Measurements from ENCODE around the gene HGS. TPM values are rescaled to one million over a fixed set of nuclear protein-coding genes. Genes with fewer than 3 reads are reported as not detected.

HGS gene
- total RNA-seq, 2 donors from 2014 or later = 114 to 130 TPM

- no peaks in the 10 kb centered on the region for H3K4me1 Mint-ChIP-seq
- no peak overlapping the region for H3K9ac ChIP-seq (ENCODE audit: extremely low read depth, low read length, poor library complexity, severe bottlenecking)
- no peaks in the 10 kb centered on the region for H3K27me3 ChIP-seq (ENCODE audit: control insufficient read depth, insufficient read depth, low read length, poor library complexity, severe bottlenecking)
- no peaks in the 10 kb centered on the region for H3K9me3 ChIP-seq (ENCODE audit: control insufficient read depth, low read length)
- peaks cover 50% of the 10 kb centered on the region for H3K36me3 Mint-ChIP-seq (ENCODE audit: low read depth)
- peak overlapping the region; percentile 64 for H3K27ac Mint-ChIP-seq
- peaks cover 69% of the 10 kb centered on the region for H3K36me3 ChIP-seq (ENCODE audit: control insufficient read depth, insufficient read depth, low read length)
- no peak for TF ChIP-seq CTCF (conservative IDR thresholded peaks at IDR 0.05)
- no peak overlapping the region for H3K27ac ChIP-seq (ENCODE audit: low read depth, low read length)
- no peaks in the 10 kb centered on the region for H3K4me1 ChIP-seq (ENCODE audit: control insufficient read depth, insufficient read depth, low read length)
- H3K27me3 Mint-ChIP-seq (ENCODE audit: insufficient read depth) = no peaks in the 10 kb centered on the region
- no peak overlapping the region for H3K4me3 ChIP-seq (ENCODE audit: low read length)
- H3K9me3 Mint-ChIP-seq = no peaks in the 10 kb centered on the region
- WGBS, 2 experiments (ENCODE audit: insufficient coverage in 1 of 2, insufficient read length in 1 of 2) = 92 to 94% methylated on average over 17 to 18 of the region's 18 CpGs
- H3K4me3 Mint-ChIP-seq = no peak overlapping the region
- DNase-seq = no peak
Observed at GRCh38 chr17:81690066-81690465, 6.3 kb downstream of the HGS start.

- H3K9me3 ChIP-seq (ENCODE audit: control insufficient read depth, low read length) = no peaks in the 10 kb centered on the region
- Mint-ChIP-seq H3K9me3 (no peaks in the 10 kb centered on the region), H3K4me1 (no peaks in the 10 kb centered on the region), H3K36me3 (ENCODE audit: low read depth) (peaks cover 50% of the 10 kb centered on the region), H3K27me3 (ENCODE audit: insufficient read depth) (no peaks in the 10 kb centered on the region), H3K4me3 (no peak overlapping the region), H3K27ac (no peak overlapping the region)
- no peak overlapping the region for H3K4me3 ChIP-seq (ENCODE audit: low read length)
- H3K9ac ChIP-seq (ENCODE audit: extremely low read depth, low read length, poor library complexity, severe bottlenecking) = no peak overlapping the region
- 96% methylated on average over 12 to 17 of the region's 17 CpGs for WGBS, 2 experiments (ENCODE audit: insufficient coverage in 1 of 2, insufficient read length in 1 of 2)
- DNase-seq = no peak
- no peak overlapping the region for H3K27ac ChIP-seq (ENCODE audit: low read depth, low read length)
- no peaks in the 10 kb centered on the region for H3K27me3 ChIP-seq (ENCODE audit: control insufficient read depth, insufficient read depth, low read length, poor library complexity, severe bottlenecking)
- no peak for TF ChIP-seq CTCF (conservative IDR thresholded peaks at IDR 0.05)
- H3K4me1 ChIP-seq (ENCODE audit: control insufficient read depth, insufficient read depth, low read length) = no peaks in the 10 kb centered on the region
- peaks cover 67% of the 10 kb centered on the region for H3K36me3 ChIP-seq (ENCODE audit: control insufficient read depth, insufficient read depth, low read length)
Observed at GRCh38 chr17:81690549-81690948, 6.7 kb downstream of the HGS start.

DNA sequence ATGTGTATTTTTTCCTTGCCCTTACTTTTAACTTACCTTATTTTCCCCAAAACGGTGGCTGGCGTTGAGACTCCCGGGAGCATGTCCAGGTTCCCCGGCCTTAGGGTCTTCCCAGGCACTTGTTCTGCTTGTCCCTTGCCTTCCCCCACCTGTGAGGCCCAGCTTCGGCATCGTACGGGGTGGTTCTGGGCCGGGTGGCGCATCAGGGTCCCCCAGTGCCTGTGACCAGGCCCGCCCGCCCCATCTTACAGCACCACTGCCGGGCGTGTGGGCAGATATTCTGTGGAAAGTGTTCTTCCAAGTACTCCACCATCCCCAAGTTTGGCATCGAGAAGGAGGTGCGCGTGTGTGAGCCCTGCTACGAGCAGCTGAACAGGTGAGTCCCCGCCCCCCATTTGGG, 7.4 kb downstream of the HGS start:
- 95% methylated on average over 18 of the region's 18 CpGs for WGBS, 2 experiments (ENCODE audit: insufficient coverage in 1 of 2, insufficient read length in 1 of 2)
- H3K9me3 ChIP-seq (ENCODE audit: control insufficient read depth, low read length) = no peaks in the 10 kb centered on the region
- H3K4me3 Mint-ChIP-seq = no peak overlapping the region
- no peak overlapping the region for H3K27ac Mint-ChIP-seq
- no peak for TF ChIP-seq CTCF (conservative IDR thresholded peaks at IDR 0.05)
- H3K9ac ChIP-seq (ENCODE audit: extremely low read depth, low read length, poor library complexity, severe bottlenecking) = no peak overlapping the region
- no peak overlapping the region for H3K4me3 ChIP-seq (ENCODE audit: low read length)
- DNase-seq = no peak
- no peaks in the 10 kb centered on the region for H3K4me1 Mint-ChIP-seq
- H3K27ac ChIP-seq (ENCODE audit: low read depth, low read length) = no peak overlapping the region
- no peaks in the 10 kb centered on the region for H3K27me3 Mint-ChIP-seq (ENCODE audit: insufficient read depth)
- H3K36me3 ChIP-seq (ENCODE audit: control insufficient read depth, insufficient read depth, low read length) = peaks cover 63% of the 10 kb centered on the region
- no peaks in the 10 kb centered on the region for H3K9me3 Mint-ChIP-seq
- no peaks in the 10 kb centered on the region for H3K4me1 ChIP-seq (ENCODE audit: control insufficient read depth, insufficient read depth, low read length)
- H3K27me3 ChIP-seq (ENCODE audit: control insufficient read depth, insufficient read depth, low read length, poor library complexity, severe bottlenecking) = no peaks in the 10 kb centered on the region
- H3K36me3 Mint-ChIP-seq (ENCODE audit: low read depth) = peaks cover 48% of the 10 kb centered on the region
